OCI-LY1 (cell line): ENCODE measurements around the gene SSBP3.

Source experiments
- H2AFZ ChIP-seq: fragments of 200-600 bp; sonication (generic), shearing (Covaris generic); 2 replicates; pipeline ENCODE4 v1.6.0; 2014; ENCODE audit warnings: antibody characterized with exemption, mild to moderate bottlenecking, low read length
- H3F3A ChIP-seq: fragments of 200-600 bp; sonication (generic), shearing (Covaris generic); 2 replicates; pipeline ENCODE4 v1.6.0; 2014; ENCODE audit warnings: mild to moderate bottlenecking, antibody characterized with exemption, low read length, moderate library complexity; ENCODE audit not compliant: insufficient read depth
- H3K27ac ChIP-seq: fragments of 200-600 bp; sonication (generic); 2 replicates; pipeline ENCODE4 v1.5.1; 2014; ENCODE audit warnings: low read length, mixed run types, mild to moderate bottlenecking, low read depth; ENCODE audit not compliant: poor library complexity, severe bottlenecking
- H3K27me3 ChIP-seq: fragments of 200-600 bp; sonication (generic); 2 replicates; pipeline ENCODE4 v1.6.0; 2014; ENCODE audit warnings: antibody characterized with exemption, mild to moderate bottlenecking, low read length, moderate library complexity; ENCODE audit not compliant: insufficient read depth
- H3K36me3 ChIP-seq: fragments of 200-600 bp; sonication (generic); 2 replicates; pipeline ENCODE4 v1.6.1; 2014; ENCODE audit warnings: mild to moderate bottlenecking, antibody characterized with exemption, low read length, moderate library complexity, mixed read lengths; ENCODE audit not compliant: insufficient read depth
- H3K4me1 ChIP-seq: fragments of 200-600 bp; sonication (generic); 2 replicates; pipeline ENCODE4 v1.5.1; 2014; ENCODE audit warnings: mild to moderate bottlenecking, low read length, moderate library complexity; ENCODE audit not compliant: insufficient read depth, severe bottlenecking
- H3K4me2 ChIP-seq: fragments of 200-600 bp; sonication (generic), shearing (Covaris generic); 2 replicates; pipeline ENCODE4 v1.6.1; 2014; ENCODE audit warnings: low read length
- H3K4me3 ChIP-seq: fragments of 200-600 bp; sonication (generic); 2 replicates; pipeline ENCODE4 v1.5.1; 2014; ENCODE audit warnings: low read length, low read depth, mild to moderate bottlenecking, mixed read lengths; ENCODE audit not compliant: poor library complexity, severe bottlenecking
- H3K79me2 ChIP-seq: fragments of 200-600 bp; shearing (Covaris generic); 2 replicates; pipeline ENCODE4 v1.6.1; 2016; ENCODE audit warnings: mixed run types, low read length, mixed read lengths; ENCODE audit not compliant: insufficient read depth
- H3K9ac ChIP-seq: fragments of 200-600 bp; sonication (generic), shearing (Covaris generic); 2 replicates; pipeline ENCODE4 v1.6.1; 2014; ENCODE audit warnings: mild to moderate bottlenecking, low read length, mixed read lengths
- H3K9me2 ChIP-seq: fragments of 200-600 bp; sonication (generic), shearing (Covaris generic); 2 replicates; pipeline ENCODE4 v1.6.1; 2014; ENCODE audit warnings: low read depth, mild to moderate bottlenecking, low read length, mixed read lengths
- H3K9me3 ChIP-seq: fragments of 200-600 bp; shearing (Covaris generic); 2 replicates; pipeline ENCODE4 v1.6.1; 2014; ENCODE audit warnings: low read length, mixed read lengths
- H4K20me1 ChIP-seq: fragments of 200-600 bp; sonication (generic), shearing (Covaris generic); 2 replicates; pipeline ENCODE4 v1.6.0; 2016; ENCODE audit warnings: mild to moderate bottlenecking, low read length; ENCODE audit not compliant: insufficient read depth
- EZH2 ChIP-seq: fragments of 200-600 bp; sonication (generic), shearing (Covaris generic); IDR thresholded peaks from 2 replicates; pipeline ENCODE4 v1.8.0; 2017; ENCODE audit warnings: borderline replicate concordance, mixed run types, mild to moderate bottlenecking, antibody characterized with exemption, low read length, moderate library complexity, mixed read lengths
- TF ChIP-seq, protein P1 (sequence below): fragments of 200-600 bp; sonication (generic), shearing (Covaris generic); IDR thresholded peaks from 2 replicates; pipeline ENCODE4 v1.5.1; 2017; ENCODE audit warnings: mild to moderate bottlenecking, antibody characterized with exemption, low read length, moderate library complexity, mixed read lengths

Gene SSBP3

DNA sequence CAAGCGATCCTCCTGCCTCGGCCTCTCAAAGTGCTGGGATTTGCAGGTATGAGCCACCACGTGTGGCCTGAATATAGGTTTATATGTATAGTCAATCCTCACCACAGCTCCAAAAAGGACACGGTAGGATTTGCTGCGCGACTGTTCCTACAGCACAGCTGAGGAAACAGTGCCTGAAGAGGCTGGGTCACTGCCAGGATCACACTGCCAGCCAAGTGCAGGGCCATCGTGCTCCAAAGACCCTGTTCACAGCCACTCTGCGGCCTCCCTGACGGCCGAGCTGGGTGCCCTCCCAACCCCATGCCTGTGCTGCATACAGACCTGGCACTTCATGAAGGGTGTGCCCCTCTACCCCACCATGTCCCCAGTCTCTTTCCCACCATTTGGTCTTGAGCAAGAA is 134.9 kb downstream of the SSBP3 start:
- Histone ChIP-seq H3F3A (no peaks in the 10 kb centered on the region), H3K27ac (no peak overlapping the region)

GRCh38 chr1:54270543-54270942 is 135.7 kb downstream of the SSBP3 start:
- H3K79me2 ChIP-seq = no peaks in the 10 kb centered on the region
- H3K27ac ChIP-seq = no peak overlapping the region
- H3K4me3 ChIP-seq = no peak overlapping the region
- no peaks in the 10 kb centered on the region for H3K9me2 ChIP-seq
- peaks cover 14% of the 10 kb centered on the region for H3K4me1 ChIP-seq
- no peaks in the 10 kb centered on the region for H3K36me3 ChIP-seq
- no peak overlapping the region for H3K4me2 ChIP-seq
- no peaks in the 10 kb centered on the region for H3K9me3 ChIP-seq
- no peak overlapping the region for H3K9ac ChIP-seq
- H3F3A ChIP-seq = no peaks in the 10 kb centered on the region
- no peak overlapping the region for H2AFZ ChIP-seq
- H4K20me1 ChIP-seq = no peaks in the 10 kb centered on the region
- TF ChIP-seq, protein P1, sequence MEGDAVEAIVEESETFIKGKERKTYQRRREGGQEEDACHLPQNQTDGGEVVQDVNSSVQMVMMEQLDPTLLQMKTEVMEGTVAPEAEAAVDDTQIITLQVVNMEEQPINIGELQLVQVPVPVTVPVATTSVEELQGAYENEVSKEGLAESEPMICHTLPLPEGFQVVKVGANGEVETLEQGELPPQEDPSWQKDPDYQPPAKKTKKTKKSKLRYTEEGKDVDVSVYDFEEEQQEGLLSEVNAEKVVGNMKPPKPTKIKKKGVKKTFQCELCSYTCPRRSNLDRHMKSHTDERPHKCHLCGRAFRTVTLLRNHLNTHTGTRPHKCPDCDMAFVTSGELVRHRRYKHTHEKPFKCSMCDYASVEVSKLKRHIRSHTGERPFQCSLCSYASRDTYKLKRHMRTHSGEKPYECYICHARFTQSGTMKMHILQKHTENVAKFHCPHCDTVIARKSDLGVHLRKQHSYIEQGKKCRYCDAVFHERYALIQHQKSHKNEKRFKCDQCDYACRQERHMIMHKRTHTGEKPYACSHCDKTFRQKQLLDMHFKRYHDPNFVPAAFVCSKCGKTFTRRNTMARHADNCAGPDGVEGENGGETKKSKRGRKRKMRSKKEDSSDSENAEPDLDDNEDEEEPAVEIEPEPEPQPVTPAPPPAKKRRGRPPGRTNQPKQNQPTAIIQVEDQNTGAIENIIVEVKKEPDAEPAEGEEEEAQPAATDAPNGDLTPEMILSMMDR = peak; percentile 15; the same call in 1 of the 2 replicates
- TF ChIP-seq EZH2 = no peak
- no peaks in the 10 kb centered on the region for H3K27me3 ChIP-seq

More for the DNA sequence above, 134.9 kb downstream of the SSBP3 start:
- TF ChIP-seq EZH2 = no peak
- TF ChIP-seq, protein P1 = no peak
- H3K4me3 ChIP-seq = no peak overlapping the region
- H3K36me3 ChIP-seq = no peaks in the 10 kb centered on the region
- H3K4me1 ChIP-seq = peaks cover 14% of the 10 kb centered on the region
- H4K20me1 ChIP-seq = no peaks in the 10 kb centered on the region
- H3K4me2 ChIP-seq = no peak overlapping the region
- no peaks in the 10 kb centered on the region for H3K9me2 ChIP-seq
- H3K9ac ChIP-seq = no peak overlapping the region
- no peaks in the 10 kb centered on the region for H3K9me3 ChIP-seq
- no peak overlapping the region for H2AFZ ChIP-seq
- H3K27me3 ChIP-seq = no peaks in the 10 kb centered on the region
- H3K79me2 ChIP-seq = no peaks in the 10 kb centered on the region

DNA sequence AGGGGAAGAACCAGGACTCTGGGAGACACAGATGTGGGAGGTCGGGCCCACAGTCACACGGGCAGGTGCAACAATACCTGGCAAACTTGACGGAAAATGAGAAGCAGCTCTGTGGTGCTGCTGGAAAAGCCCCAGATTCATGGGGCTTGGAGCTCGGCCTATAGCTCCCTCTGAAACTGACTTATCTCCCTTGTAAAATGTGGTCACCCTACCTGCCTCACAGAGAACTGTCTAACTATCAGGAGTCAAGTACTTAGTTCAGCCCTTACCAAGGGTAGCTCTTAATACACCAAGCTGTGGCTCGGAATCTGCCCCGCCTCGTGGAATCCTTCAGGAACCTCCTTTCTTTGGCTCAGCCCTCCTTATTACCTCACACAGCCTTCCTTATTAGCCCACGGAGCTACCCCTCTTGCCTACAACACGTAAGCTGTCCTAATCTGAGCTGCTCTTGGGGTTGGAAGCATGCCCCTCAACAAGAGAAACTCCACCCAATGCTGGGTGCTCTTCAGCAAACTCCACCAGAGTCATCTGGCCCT is 137.4 kb downstream of the SSBP3 start:
- Histone ChIP-seq H3K4me3 (no peak overlapping the region), H3K9ac (no peak overlapping the region), H4K20me1 (no peaks in the 10 kb centered on the region), H3K4me1 (peaks cover 14% of the 10 kb centered on the region), H3K4me2 (no peak overlapping the region), H3F3A (no peaks in the 10 kb centered on the region), H3K9me3 (no peaks in the 10 kb centered on the region), H3K79me2 (no peaks in the 10 kb centered on the region), H2AFZ (no peak overlapping the region), H3K9me2 (no peaks in the 10 kb centered on the region), H3K27ac (no peak overlapping the region), H3K36me3 (no peaks in the 10 kb centered on the region), H3K27me3 (no peaks in the 10 kb centered on the region)
- TF ChIP-seq, protein P1 = no peak
- TF ChIP-seq EZH2 = no peak
